Measurements from ENCODE around the gene UBR2. TPM values are rescaled to one million over a fixed set of nuclear protein-coding genes. Genes with fewer than 3 reads are reported as not detected.

UBR2 gene
- total and polyA plus RNA-seq, 2 of the 13 experiments (the other 11 are each of a cell fraction or from before 2014, with no cell fraction given): 17.6 to 29.3 TPM

GRCh38 chr6:42726485-42727086, 162.8 kb downstream of the UBR2 start (continued):
- TF ChIP-seq ZNF75D (CRISPR knock-in tag; IDR thresholded peaks at IDR 0.05; ENCODE audit: borderline replicate concordance): no peak
- TF ChIP-seq ZFP37 (CRISPR knock-in tag; IDR thresholded peaks at IDR 0.05; ENCODE audit: borderline replicate concordance): no peak
- TF ChIP-seq BRD4 (CRISPR knock-in tag; IDR thresholded peaks at IDR 0.05): no peak
- no peak; the same call in 1 of the 2 replicates for TF ChIP-seq GABPB1 (CRISPR knock-in tag; IDR thresholded peaks at IDR 0.05)
- TF ChIP-seq RXRB (CRISPR knock-in tag; IDR thresholded peaks at IDR 0.05; ENCODE audit: borderline replicate concordance): peak; percentile 97
- no peak for TF ChIP-seq ZSCAN5A (CRISPR knock-in tag; IDR thresholded peaks at IDR 0.05; ENCODE audit: borderline replicate concordance)
- TF ChIP-seq SOX5 (CRISPR knock-in tag; IDR thresholded peaks at IDR 0.05; ENCODE audit: borderline replicate concordance): peak; percentile 19; the same call in 1 of the 2 replicates
- TF ChIP-seq ZNF510 (CRISPR knock-in tag; IDR thresholded peaks at IDR 0.05; ENCODE audit: low read depth): no peak
- TF ChIP-seq ZNF503 (CRISPR knock-in tag; IDR thresholded peaks at IDR 0.05): no peak
- no peak for TF ChIP-seq ZNF10 (CRISPR knock-in tag; IDR thresholded peaks at IDR 0.05; ENCODE audit: borderline replicate concordance, low read depth)
- TF ChIP-seq MYC (CRISPR knock-in tag; IDR thresholded peaks at IDR 0.05; ENCODE audit: borderline replicate concordance): no peak
- peak; percentile 94 for TF ChIP-seq CTCF (CRISPR knock-in tag; IDR thresholded peaks at IDR 0.05)
- no peak for TF ChIP-seq LCORL (IDR thresholded peaks at IDR 0.05)
- TF ChIP-seq LCORL (CRISPR knock-in tag; IDR thresholded peaks at IDR 0.05): peak; percentile 40; the same call in 1 of the 2 replicates
- TF ChIP-seq PAWR (CRISPR knock-in tag; IDR thresholded peaks at IDR 0.05; ENCODE audit: borderline replicate concordance): no peak
- TF ChIP-seq ZNF558 (CRISPR knock-in tag; IDR thresholded peaks at IDR 0.05; ENCODE audit: borderline replicate concordance): 0 out of 2 replicates have a peak, but pooled peaks have one; percentile 7
- no peak for TF ChIP-seq ZNF841 (CRISPR knock-in tag; IDR thresholded peaks at IDR 0.05; ENCODE audit: borderline replicate concordance)
- TF ChIP-seq ZNF343 (CRISPR knock-in tag; IDR thresholded peaks at IDR 0.05): no peak
- TF ChIP-seq NRL (CRISPR knock-in tag; IDR thresholded peaks at IDR 0.05; ENCODE audit: borderline replicate concordance): no peak
- TF ChIP-seq PHF21A (CRISPR knock-in tag; IDR thresholded peaks at IDR 0.05): no peak
- no peak for TF ChIP-seq FOXM1 (CRISPR knock-in tag; IDR thresholded peaks at IDR 0.05)
- TF ChIP-seq ZNF788 (CRISPR knock-in tag; IDR thresholded peaks at IDR 0.05; ENCODE audit: borderline replicate concordance): no peak; the same call in 1 of the 2 replicates
- TF ChIP-seq MYNN (CRISPR knock-in tag; IDR thresholded peaks at IDR 0.05; ENCODE audit: low read depth): no peak
- peak; percentile 99 for TF ChIP-seq THRA (CRISPR knock-in tag; IDR thresholded peaks at IDR 0.05; ENCODE audit: borderline replicate concordance)
- no peak for TF ChIP-seq ASH2L (IDR thresholded peaks at IDR 0.05; ENCODE audit: insufficient read length, low read depth, low read length)
